ENCODE data around the gene SLC6A3.
A peak's percentile ranks its signal among the peaks of the same experiment; 100 is the strongest.
"Not testable (repeated sequence)": the region's sequence is repeated elsewhere in the genome, so short reads cannot be mapped to it uniquely, and the experiment has no call there.

Gene SLC6A3

DNA sequence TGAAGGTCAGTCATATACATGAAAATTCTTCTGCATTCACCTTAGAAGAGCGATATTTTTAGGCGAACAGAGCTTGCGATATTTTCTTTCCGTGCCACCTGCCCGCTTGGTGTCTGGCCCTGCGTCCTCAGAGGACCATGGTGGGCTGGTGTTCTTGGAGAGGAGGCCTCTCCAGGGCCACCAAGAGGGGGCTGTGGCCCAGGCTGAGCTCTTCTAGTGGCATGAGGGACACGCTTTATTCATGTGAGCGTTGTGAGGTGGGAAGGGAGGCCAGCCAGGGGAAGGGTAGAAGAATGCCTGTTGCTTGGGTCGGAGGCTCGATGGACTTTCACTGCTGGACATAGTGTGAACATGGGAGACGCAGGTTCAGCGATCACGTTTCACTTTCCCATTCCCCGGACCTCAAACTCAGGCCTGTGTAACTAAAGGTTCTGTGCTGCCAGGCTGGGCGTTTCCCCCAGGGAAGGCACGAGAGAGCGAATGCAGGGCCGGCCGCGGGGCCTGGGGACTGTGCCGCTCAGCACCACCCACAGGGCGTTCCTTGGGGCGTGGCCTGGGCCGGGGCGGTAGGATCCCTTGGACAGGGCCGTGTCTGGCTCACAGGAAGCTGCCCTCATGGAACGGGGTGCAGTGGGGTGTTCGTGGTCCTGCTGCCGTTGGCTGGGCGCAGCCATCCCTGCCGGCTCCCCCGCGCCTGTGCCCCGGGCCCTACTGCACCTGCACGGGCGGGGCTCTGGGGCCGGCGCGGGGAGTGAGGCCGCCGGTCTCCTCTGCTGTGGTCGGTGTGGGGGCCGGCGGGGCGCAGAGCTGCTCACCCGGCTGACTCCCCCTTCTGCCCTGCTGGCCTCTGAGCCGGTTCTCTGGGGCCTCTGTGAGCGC lies 59.6 kb downstream of the SLC6A3 start:
- DNase-seq, result peak; percentile 88

DNA sequence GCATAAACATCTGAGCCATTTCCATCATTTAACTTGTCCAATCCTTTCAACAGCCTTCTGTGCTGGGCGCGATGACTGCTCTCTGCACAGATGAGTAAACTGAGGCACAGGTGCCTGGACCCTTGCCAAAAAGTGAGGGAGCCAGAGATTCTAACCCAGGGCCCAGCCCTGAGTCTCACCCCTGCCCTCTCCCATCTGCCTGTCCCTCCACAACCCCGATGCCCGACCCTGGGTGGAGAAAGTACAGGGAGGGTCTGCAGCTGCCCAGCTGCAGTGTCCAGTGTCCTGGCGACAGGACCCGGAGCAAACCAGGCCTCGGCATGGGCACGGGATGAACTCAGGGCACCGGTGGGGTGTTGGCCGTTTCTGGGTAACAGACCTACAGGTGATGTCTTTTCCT lies 60.7 kb downstream of the SLC6A3 start:
- no peak for DNase-seq

DNA sequence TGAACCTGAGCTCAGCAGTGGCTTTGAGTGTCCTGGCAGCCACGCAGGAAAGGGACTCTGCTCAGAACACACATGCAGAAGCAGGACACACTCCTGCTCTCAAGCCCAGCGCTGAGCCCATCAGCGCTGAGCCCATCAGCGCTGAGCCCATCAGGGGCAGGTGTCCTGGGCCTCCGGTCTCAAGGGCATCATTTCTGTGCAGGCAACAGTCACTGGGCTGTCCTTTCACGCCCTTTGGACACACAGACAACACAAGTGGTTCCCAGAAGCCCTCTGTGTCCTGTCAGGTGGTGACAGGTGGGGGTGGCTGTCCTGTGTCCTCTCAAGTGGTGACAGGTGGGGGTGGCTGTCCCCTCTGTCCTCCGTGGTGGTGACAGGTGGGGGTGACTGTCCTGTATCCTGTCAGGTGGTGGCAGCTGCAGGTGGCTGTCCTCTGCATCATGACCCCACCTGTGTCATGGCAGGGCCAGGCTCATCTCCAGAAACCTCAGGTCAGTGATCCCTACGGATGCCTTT lies 61.3 kb downstream of the SLC6A3 start:
- DNase-seq, result no peak

DNA sequence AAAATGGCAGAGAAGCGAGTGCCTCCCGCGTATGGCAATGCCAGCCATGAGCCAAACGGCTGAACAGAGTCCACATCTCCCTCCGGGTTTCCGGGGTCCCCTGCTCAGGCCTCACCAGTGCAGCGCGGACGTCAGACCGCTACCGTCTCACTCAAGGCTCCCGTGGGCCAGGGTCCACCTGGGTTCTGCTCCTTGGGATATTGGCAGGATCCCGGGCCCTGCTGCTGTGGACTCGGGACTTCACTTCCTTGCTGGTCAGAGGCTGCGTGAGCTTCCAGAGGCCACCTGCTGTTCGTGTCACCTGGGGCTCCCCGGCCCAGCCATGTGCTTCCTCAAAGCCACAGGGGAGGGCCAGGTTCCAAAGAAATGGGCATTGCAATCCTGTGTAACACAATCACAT lies 61.9 kb downstream of the SLC6A3 start:
- no peak for DNase-seq

DNA sequence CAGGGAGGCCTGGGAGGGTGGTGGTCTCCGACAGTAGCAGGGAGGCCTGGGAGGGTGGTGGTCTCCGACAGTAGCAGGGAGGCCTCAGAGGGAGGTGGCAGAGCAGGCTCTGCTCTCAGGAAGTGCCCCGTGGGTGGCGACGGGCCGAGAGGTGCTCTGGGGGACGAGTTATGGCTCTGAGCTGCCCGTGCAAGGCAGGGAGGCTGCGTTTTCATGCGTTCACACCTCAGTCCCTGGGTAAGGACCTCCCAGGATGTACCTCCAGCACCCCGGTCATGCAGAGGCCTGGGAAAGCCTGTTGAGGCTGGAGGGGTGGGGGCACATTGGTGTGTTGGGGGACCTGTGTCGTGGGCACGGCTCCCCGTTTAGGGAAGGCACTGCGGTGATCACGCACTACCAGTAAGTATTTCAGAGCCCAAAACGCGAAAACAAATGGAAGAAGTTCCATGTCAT lies 63.0 kb downstream of the SLC6A3 start:
- no peak for DNase-seq

DNA sequence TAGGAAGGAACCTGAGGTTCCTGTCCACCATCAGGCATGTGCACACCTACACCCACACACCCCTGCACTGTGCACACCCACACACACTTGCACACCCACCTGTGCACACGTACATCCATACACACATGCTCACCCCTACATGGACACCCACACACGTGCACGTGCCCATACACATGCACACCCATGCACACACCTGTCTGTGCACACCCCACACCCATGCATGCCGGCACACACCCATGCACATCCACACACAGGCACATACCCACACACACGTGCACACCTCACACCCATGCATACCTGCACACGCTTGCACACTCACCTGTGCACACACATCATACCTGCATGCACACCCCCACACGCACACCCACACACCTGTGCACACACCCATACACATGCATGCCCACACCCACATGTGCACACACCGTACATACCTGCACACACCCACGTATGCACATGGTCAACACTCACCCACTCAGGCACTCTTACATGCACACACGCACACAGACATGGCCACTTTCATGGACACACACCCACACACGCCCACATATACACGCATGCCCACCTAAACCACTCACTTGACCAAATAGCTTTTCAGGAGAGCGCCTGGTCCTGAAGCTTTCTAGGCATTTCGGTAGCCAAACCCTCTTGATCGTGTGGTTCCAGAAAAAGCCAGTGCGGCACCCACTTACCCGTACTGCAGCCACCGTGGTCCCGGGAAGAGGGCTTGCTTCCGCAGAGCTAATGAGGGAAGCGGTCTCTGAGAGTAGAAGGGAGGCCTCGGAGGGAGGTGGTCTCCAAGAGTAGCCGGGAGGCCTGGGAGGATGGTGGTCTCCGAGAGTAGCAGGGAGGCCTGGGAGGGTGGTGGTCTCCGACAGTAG lies 63.6 kb downstream of the SLC6A3 start:
- DNase-seq, result no peak

DNA sequence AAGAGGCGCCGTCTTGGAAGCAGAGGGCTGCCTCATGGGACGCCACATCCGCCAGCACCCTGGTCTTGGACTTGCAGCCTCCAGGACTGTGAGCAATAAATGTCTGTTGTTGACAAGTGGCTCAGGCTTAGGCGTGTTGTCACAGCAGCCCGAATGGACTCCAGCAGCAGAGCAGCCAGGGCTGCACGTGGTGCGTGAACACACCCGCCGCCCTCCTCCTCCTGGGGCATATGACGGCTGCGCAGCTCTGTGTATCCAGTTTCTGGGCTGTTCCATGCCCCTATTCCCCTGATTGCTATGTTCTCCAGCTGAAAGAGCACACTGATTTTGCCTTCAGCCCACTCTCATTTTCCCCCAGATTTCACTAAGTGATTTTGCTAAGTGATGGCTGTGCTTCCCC lies 64.3 kb downstream of the SLC6A3 start:
- DNase-seq, result no peak

DNA sequence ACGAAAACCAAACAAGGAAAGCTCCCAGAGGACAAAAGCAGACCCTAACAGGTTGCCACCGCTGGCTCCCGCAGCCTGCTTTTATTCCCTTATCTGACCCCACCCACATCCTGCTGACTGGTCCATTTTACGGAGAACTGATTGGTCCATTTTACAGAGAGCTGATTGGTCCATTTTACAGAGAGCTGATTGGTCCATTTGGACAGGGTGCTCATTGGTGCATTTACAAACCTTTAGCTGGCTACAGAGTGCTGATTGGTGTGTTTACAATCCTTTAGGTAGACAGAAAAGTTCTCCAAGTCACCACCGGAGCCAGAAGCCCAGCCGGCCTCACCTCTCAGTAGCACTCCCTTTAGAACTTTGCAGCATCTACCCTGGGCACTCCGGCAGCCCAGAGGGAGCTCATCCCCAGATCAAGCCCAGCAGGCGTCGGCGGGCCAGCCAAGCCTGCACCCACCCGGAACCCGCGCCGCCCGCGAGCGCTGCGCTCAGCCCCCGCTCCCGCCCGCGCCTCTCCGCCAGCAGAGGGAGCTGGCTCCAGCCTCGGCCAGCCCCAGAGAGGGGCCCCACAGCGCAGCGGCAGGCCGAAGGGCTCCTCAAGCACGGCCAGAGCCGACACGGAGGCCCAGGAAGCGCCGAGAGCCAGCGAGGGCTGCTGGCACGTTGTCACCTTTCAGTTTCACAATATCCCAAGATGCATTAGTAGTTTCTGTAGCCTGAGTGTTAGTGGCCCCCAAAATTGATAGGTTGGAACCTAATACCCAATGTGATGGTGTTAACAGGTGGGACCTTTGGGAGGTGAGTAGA lies 65.0 kb downstream of the SLC6A3 start:
- DNase-seq, result peak; percentile 75

DNA sequence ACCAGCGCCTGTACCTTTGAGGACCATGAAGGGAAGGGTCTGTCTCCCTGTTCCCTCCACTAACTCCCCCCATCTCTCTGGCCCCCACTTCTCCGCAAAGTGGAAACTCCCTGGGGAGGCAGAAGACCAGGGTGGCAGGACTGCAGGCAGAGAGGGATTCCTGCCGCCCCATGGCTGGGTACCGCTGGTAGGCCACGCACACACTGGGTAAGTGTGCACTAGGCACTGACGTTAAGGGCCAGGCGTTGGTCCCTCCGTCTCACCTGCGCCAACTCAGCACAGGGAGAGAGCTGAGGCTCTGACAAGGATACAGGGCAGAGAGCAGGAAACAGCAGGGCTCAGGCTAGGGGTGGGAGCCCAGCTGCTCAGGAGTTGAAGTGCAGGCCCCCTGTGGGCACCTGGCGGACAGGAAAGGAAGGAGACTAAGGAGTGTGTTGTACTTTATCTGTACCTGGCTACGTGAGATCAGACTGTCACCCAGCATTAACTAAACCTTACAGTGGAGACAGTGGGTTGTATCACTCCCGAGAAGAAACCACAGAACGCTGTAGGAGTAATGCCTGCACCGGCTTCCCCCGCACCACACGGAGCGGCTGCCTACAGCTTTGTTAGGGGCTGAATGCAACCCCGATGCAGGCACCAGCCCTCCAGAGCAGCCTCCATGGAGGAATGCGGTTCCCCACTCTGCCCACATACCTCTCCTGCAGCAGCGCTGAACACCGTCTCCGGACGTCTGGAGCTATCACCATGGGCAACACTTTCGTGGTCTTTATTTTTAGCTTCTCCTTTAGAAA lies 66.2 kb downstream of the SLC6A3 start:
- no peak for DNase-seq

DNA sequence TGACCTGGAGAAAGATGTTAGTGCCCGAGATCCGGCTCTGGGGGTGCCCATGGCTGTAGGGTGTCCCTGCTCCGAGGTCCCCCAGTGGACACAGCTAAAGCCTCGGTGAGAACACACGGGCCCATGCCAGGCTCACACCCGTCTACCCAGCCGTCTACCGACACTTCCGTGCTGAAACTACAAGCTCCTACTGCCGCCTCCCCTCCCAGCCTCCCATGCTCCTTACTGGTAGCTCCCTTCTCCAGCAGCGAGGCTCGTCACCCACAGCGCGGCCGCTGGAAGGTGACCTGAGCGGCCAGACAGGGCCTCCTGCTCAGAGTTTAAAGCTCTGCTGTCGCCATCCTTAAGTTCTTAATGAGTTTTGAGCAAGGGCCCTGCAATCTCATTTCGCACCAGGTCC lies 67.1 kb downstream of the SLC6A3 start:
- no peak for DNase-seq

DNA sequence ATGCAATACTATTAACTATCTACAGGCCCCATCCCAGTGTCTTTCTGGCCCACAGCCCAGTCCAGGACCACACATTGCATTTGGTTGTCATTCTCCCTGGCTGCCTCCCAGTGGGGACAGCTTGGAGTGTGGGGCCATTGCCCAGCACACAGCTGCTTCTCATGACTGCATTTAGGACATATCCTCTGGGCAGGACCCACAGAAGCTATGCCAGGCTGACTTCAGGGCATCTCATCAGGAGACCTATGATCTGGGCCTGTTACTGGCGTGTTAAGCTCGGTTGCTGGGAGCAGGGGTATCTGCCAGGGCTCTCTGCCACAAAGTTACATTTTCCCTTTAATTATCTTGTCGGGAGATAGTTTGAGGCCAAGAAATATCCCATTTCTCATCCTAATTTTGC lies 68.3 kb downstream of the SLC6A3 start:
- DNase-seq, result no peak

DNA sequence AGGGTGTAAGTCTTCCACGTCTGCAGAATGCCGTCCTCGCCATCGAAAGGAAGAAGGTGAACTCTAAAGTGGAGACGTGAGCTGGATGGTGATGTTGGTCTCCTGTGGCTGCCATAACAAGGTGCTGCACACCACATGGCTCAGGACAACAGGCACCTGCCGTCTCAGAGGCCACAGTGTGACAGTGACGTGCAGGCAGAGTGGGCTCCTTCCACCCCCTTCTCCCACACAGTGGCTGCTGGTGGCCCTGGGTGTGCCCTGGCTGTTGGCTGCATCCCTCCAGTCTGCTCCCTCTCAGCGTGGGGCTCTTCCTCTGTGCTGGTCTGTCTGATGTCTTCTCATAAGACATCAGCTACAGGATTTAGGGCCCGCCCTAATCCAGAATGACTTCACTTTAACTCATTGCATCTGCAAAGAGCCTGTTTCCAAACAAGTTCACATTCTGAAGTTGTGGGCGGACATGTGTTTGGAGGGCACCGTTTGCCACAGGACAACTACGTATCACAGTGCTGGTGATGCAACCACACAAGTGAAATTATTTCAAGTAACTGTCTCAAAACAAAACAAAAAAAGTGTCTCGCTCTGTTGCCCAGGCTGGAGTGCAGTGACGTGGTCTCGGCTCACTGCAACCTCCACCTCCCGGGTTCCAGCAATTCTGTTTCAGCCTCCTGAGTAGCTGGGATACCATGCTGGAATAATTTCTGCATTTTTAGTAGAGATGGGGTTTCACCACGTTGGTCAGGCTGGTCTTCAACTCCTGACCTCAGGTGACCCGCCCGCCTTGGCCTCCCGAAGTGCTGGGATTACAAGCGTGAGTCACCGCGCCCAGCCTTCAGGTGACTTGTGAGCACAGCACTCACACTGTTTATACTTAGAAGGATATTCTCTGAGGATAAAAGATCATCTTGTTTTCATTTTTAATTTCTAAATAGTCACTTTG lies 69.1 kb downstream of the SLC6A3 start:
- no peak for DNase-seq

DNA sequence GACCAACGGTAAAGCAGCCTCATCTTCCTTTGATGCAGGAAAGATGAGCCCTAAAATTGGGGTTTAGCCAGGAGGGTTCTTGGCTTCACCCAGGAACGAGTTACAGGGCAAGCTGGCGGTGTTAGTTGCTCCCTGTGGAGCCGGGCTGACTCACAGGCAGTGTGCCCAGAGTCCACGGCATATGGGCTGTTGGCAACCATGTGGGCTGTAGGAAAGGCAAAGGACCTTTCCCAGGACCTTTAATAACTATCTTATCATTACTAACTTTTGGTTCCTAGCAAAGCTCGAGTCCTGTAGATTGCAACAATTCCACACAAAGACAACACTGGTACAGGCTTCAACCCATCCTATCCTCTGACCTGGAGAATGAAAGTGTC lies 70.6 kb downstream of the SLC6A3 start:
- DNase-seq, result no peak

DNA sequence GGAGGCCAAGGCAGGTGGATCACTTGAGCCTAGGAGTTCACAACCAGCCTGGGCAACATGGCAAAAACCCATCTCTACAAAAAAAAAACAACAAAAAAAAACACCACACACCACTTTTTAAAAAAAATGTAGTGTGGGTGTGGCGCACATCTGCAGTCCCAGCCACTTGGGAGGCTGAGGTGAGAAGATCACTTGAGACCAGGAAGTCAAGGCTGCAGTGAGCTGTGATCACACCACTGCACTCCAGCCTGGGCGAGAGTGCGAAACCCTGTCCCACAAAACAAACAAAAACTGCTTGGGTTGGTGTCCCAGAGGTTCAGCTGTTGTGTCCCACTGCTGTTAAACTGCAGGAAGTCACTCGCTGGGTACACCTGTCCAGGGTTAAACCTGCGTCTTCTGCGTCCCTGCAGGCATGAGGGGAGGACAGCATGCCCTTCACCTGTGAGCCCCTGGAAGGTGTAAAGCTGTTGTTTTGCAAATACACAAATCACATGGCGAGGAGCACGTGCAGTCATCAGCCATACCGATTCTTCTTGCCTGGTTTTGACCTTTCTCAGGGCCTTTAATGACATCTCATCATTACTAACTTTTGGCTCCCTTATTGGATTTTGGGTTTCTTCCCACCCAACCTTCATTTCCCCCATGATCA lies 71.1 kb downstream of the SLC6A3 start:
- DNase-seq, result no peak

DNA sequence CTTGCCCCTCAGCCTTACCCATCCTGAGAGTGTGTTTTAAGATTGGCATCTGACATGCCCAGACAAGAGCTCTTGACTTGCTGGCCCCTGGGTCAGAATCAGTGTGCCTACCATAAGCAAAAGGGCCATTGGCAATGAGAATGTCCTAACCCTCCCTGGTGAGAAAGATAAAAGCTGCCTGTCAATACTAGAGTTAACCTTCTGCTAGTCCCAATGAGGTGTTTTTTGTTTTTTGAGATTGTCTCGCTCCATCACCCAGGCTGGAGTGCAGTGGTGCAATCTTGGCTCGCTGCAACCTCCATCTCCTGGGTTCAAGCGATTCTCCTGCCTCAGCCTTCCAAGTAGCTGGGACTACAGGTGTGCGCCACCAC lies 73.3 kb downstream of the SLC6A3 start:
- DNase-seq, result not testable (repeated sequence)

DNA sequence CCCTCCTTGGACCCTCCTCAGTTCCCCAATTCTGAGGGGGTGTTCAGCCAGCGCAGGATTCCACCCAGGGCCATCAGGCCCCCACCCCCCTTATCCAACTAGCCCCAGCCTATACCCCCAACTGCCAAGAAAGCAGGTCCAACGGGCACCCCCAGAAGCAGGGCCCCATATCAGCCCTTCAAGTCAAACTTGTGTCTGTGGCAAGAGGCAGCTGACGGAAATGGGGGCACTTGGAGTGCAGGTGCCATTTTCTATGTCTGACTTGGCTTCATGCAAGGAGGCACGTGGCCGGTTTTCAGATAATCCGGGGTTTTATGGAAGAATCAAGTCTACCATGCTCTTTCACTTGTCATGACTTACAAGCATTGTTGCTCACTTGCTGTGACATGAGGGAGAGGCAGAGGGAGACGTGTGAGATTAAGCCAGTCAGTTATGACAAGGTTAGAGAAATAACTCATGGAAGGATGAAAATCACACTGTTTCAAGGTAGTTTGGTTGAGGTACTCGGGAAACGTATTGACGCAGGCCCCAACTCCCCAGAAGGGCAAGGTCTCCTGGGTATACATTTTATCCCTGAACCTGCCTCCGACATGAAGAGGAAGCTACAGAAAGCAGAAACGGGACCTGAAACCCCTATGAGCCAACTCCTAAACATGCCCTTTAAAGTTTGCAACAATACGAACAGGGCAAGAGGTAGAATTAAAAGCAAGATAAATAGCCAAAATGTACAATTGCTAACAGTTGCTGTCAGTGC lies 73.8 kb downstream of the SLC6A3 start:
- DNase-seq, result no peak

DNA sequence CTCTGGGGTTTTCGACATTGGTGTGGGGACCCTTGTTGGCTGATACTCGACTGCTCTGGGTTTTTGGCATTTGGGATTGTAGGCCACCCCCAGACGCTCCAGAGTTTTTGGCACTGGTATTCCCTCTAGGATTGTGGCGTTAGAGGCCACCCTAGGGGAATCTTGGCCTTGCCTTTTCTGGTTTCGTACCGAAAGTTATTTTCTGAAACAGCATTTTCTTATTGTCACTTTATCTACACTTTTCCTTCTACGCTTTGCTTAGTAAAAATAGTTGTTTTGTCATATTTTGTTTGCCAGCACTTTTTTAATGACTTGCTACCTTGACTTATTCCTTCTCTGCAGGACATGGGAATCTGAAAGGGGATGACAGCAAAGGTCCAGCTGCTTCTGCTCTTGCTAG lies 75.2 kb downstream of the SLC6A3 start:
- no peak for DNase-seq

DNA sequence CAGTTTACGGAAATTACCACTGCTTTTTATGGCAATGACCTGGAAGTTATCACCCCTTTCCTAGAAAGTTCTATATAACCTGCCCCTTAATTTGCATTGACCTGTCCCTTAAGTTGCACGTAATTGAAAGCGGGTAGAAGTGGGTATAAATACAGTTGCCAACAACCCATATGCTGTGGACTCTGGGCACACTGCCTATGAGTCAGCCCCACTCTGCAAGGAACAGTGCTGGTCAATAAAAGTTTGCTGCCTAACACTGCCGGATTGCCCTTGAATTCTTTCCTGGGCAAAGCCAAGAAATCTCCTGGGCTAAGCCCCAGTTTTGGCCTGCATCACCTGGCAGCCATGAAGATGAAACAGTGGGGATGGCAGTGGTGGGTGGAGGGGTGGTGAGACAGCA lies 76.5 kb downstream of the SLC6A3 start:
- no peak for DNase-seq

DNA sequence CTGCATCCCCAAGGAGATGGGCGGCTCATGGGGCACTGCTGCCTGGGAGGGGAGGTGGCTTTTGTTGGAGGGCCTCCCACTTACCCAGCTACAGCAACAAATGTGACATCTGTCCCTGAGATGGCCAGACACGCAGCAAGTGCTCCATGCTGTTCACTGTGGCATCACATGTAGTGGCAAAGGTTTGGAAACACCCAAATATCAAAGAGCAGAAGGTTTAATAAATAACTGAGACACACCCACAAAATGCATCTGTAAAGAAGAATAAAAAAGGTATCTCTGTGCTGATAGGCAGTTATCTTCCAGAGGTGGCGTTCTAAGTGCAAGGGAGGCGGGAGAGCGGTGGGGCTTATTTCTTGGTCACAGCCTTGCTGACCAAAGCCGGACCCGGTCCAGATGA lies 77.0 kb downstream of the SLC6A3 start:
- DNase-seq, result no peak

DNA sequence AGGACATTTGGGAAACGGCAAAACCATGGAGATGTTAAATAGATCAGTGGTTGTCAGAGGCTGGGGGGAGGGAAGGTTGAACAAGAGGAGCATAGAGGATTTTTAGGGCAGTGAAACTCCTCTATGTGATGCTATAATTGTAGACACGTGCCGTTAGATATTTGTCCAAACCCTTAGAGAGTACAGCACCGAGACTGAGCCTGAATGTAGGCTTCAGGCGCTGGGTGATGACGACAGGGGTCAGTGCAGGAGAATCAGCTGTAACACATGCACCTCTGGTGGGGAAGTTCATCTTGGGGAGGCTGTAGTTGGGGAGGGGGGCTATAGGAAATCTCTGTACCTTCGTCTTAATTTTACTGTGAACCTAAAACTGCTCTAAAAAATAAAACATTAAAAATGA lies 78.1 kb downstream of the SLC6A3 start:
- no peak for DNase-seq

Measured in activated T-cell treated with anti-CD3 and anti-CD28 coated beads, Interleukin-2, amount 50 U/mL, for 1 hour (primary cell).